Left colon (tissue), 2 donors: ENCODE results near the gene ZMIZ1. TPM values are rescaled to one million over a fixed set of nuclear protein-coding genes. Genes with fewer than 3 reads are reported as not detected.

Experiments used
- ATAC-seq: fragments of 200-7000 bp; cut with Tn5 transposase; one replicate; pipeline ENCODE4 v1.9.1; 2020; ENCODE audit warnings: mild to moderate bottlenecking, moderate library complexity
- DNase-seq, 2 donors: peaks; one replicate each; pipeline ENCODE4 v3.0.0-alpha.2; 2020
- intact Hi-C, 2 donors: fragments of 100-400 bp; cut with DNase I in 1 of 2; cut with micrococcal nuclease in 1 of 2; formaldehyde crosslinking; loops; one replicate each; pipeline versions ENCODE4 v1.11.2 to v1.14.0; 2022; cut with DNase I, micrococcal nuclease
- total RNA-seq, 2 donors: library from RNA; stranded (reverse); fragmentation: NEBNext Ultra II Directional; extraction: Animal tissue kit (Norgen Biotek cat#: 25700); gene quantifications; one replicate each; pipeline ENCODE4 v1.2.1, GENCODE V29; 2021
- donor health status: DM: no; HTN: no; CAD: no.
- donor health status: DM: yes; HTN: yes; CAD: no.

The ZMIZ1 gene
- total RNA-seq, 2 donors from 2014 or later = 50.7 to 63.9 TPM

DNA sequence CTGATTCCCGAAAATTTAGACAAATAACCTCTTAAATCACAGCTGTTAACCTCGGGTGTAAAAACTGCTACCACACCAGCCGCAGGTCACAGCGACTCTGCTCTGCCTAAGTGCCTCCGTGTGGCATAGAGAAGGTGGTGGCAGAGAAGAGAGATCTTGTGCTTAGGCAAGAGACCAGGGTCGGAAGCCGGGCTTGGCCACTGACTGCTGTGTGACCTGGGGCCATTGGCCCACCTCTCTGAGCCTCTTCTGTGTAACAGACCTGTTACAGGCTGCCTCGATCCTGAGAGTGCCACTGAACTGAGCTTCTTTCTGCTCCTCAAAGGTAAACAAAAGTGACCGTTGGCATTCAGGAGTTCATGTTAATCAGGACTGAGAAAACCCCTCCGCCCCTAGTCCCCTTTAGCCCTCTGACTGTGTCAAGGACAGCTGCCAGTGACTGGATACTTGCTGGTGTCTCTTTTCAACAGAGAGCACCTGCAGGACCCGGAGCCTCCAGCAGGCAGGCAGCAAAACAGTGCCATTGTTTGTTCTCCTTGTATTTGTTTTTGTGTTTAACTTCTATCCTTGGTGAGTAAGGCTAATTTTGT, 36.5 kb downstream of the ZMIZ1 start:
- ATAC-seq = no peak
- no peak for DNase-seq
- intact Hi-C loops = no loop called here

DNA sequence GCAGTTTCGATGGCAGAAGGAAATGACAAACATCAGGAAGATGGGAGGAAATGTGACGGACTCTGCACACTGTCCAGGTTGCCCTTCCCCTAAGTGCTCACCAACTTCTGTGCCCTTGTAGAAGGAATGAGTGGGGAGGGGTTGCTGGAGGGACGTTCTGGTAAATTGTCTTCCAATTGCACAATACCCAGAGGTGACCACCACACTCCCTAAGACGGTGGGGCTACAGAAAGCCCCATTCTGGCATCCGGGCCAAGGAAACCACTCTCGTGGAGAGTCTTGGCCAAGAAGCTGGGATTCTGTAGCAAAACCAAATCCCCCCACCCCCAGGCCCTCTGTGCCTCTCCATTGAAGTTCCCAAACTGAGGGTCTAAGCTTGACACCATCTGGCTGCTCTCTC, 37.1 kb downstream of the ZMIZ1 start:
- ATAC-seq (no peak), DNase-seq (no peak)
- intact Hi-C loops = no loop called here

DNA sequence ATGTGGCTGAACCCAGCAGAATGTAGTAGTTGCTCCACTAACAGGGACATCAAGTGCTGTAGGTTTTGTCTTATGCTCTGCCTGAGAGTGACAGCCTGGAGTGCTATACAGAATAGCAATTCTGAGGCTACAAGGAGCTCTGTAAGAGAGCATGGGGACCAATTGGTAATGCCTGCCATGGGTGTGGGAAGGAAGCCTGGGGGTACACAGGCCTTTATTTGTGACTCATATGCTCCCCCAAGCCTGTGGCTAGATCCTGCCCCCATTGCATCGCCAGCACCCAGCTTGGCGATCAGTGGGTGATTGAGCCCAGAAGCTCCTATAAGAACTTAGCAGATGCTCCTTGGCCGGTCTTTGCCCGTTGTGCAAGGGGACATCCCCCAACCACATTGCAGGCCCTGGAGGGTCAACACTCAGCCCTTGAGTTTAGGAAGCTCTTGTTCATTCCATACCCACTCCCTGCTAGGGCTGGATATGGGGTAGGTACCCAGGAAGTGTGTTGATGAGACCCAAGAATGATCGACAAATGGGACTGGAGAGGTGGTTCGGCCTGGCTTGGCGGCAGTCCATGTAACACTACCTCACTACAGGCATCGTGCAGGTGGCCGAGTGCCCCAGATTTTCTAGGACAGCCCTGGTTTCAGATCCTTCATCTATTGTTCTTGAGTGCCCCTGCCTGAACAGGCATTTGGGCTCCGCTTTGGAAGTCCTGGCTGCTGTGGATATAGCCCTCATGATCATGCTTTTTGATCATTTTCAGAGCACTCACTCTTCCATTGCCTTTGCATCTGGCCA, 37.7 kb downstream of the ZMIZ1 start:
- ATAC-seq (no peak), DNase-seq (no peak)
- intact Hi-C loops = no loop called here

DNA sequence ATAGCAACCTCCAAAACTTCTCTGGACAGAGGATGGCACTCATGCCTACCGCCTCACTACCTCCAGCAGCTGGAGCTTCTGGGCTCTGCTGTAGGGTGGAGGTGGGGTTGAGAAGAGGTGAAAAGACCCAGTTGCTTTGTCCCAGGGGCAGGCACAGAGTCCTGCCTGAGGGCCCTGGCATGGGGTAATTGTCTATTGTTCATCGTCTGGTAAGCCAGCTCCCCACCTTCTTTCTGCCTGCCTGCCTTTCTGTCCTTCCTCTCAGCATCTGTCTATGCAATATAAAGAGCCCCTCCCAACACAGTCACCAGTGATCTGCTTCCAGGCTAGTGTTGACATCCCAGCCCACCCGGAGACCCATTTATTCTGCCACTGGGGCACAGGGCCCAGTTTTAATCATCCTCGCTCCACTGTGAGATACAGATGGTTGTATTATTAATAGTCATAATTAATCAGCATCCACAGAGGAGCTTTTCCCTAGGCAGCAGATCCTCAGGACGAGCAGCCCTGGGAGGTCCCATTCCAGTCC, 39.0 kb downstream of the ZMIZ1 start:
- DNase-seq (no peak), ATAC-seq (no peak)
- intact Hi-C loops = no loop called here

DNA sequence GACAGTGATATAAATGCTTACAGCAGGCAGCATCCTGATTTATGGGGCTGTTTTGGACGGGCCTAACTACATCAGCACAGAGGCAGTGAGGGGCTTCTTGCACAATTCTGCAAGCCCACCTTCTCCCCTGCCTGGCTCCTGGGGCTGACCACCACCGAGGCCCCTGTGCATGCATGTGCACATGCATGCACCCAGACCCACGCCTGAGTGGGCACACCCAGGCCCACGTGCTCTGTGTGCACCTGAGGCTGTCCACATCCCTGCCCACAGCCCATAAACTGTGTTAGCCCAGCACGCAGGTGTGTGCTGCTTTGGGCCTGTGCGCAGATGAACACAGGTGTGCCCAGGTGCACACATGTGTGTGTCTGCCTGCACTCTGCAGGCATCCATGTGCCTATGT, 40.0 kb downstream of the ZMIZ1 start:
- ATAC-seq (peak; percentile 11), DNase-seq (no peak)
- intact Hi-C loops = no loop called here

DNA sequence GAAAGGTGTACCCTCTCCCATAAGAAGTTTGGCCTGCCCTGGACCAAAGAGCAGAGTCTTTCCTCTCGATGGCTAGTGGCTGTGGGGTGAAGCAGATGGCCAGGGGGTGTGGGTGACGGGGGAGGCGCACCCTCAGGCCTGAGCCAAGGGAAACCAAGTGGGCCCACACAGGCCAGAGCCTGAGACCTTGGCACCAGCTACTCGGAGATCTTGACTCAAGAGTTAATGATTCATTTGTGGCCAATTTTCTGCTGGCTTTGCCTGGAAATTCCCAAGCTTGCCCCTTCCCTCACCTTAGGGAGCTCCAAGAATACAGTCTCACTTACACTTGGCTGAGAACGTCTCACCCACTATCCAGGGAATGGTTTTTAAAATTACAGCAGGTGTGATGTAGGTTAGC, 42.7 kb downstream of the ZMIZ1 start:
- ATAC-seq (peak; percentile 40), DNase-seq (no peak)
- intact Hi-C loops = no loop called here

DNA sequence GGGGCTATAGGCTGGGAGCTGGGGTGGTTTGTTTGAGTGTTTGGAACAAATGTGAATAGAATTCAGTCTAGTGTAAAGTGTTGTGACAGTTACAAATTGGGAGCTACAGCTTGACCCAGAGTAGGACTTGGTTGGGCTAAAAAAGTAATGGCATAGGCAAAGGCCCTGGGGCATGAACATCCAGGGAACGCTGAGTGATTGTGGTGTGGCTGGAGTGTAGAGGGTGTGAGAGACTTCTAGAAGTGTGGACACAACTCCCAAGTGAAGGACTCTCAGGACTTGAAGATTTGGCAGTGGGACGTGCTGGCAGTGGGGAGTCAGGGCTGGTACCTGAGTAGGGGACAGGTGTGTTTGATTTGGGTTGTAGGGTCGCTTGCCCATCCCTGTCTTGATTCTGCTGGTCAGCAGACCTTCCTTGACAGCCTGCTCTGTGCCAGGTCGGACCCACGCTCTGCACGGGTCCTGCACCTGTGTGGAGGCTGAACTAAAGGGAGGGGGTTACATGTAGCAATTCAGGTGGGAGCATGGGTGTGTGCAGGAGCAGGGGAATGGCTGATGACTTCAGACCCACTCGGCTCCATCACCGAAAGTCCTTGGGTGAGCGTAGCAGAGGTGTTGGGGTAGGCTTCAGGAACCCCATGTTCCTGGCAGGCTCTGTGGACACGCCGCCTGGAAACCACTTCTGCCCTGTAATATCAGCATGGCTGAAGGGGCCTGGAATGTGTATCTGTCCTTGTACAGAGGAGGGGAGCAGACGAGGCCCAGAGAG, 43.3 kb downstream of the ZMIZ1 start:
- ATAC-seq = no peak
- intact Hi-C loops = no loop called here
- DNase-seq = no peak

DNA sequence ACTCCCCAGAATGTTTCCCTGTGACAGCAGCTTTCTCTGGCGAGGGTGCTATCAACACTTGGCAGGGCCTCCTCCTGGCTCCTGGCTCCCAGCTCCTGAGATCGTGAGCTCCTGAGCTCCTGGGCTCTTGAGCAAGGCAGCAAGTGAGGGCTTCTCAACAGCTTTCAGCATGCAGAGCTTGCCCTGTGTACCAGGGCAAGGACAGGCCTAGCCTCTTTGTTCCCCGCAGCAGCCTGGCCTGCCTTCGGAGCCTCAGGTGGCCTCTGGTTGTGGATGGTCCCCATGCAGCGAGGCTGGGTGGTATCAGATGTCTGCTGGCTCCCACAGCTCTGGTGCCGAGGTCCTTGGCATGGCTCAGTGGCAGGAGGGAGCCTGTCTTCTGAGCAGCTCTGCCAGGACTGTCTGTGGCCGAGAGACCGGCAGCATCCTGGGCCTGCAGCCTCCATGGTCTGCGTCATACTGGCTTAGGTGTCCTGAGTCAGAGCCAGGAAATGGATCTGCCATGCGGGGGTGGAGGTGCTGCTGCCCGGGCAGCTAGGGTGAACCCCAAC, 44.2 kb downstream of the ZMIZ1 start:
- no peak for DNase-seq
- peak; percentile 12 for ATAC-seq
- intact Hi-C loops = no loop called here

DNA sequence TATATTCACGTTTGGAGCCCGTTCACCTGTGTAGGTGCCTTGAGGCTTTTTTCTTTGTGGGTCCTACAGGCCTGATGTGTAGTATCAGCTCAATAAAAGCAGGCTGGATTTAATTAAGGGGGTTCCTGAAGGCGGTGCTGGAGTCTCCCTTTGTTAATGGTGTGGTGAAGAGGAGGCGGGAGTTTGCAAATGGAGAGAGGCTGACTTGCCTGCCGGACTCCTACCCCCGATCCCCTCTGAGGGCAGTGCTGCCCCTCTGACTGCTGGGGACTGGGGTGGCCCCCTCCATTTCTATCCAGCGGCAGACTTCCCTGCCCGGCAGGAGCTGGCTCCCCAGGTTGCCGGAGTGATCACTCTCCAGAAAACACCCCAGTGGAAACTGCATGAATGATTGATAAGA, 45.1 kb downstream of the ZMIZ1 start:
- ATAC-seq (no peak), DNase-seq (no peak)
- intact Hi-C loops = no loop called here

DNA sequence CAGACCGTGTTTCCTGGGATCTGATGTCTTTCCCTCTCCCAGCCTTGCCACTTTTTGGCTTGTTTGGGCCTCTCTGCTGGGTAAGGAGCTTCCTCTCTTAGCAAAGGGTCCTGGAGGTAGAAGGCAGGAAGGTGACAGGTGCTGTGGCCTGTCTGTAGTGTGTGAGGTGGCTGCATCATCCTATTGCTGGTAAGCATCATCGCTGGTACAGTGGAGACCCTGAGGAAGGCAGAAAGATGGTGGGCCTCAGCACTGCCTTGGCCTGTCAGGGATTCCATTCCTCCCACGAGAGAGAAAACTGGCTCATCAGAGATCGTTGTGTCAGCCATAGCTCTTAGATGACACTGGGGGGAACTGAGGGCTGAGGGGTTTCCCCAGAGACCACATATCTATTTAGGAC, 46.5 kb downstream of the ZMIZ1 start:
- intact Hi-C loops = no loop called here
- no peak for DNase-seq
- ATAC-seq = no peak

DNA sequence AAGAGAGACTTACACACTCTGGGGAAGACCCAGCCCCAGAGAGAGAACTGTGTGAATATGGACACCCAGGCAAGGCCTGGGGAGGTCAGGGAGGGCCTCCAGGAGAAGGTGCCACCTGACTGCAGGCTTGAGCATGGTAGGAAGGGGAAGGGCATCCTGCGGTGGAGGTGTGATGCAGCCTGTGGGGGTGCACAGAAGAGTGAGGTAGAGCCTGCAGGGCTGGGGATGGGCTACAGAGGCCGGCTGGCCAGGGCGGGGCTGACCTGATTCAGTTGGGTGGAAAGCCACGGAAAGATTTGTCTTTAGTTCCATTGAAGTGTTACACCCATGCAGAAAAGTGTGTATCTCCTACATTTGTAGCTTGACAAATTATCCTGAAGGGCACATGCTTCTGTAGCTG, 47.6 kb downstream of the ZMIZ1 start:
- ATAC-seq (no peak), DNase-seq (no peak)
- intact Hi-C loops = no loop called here

DNA sequence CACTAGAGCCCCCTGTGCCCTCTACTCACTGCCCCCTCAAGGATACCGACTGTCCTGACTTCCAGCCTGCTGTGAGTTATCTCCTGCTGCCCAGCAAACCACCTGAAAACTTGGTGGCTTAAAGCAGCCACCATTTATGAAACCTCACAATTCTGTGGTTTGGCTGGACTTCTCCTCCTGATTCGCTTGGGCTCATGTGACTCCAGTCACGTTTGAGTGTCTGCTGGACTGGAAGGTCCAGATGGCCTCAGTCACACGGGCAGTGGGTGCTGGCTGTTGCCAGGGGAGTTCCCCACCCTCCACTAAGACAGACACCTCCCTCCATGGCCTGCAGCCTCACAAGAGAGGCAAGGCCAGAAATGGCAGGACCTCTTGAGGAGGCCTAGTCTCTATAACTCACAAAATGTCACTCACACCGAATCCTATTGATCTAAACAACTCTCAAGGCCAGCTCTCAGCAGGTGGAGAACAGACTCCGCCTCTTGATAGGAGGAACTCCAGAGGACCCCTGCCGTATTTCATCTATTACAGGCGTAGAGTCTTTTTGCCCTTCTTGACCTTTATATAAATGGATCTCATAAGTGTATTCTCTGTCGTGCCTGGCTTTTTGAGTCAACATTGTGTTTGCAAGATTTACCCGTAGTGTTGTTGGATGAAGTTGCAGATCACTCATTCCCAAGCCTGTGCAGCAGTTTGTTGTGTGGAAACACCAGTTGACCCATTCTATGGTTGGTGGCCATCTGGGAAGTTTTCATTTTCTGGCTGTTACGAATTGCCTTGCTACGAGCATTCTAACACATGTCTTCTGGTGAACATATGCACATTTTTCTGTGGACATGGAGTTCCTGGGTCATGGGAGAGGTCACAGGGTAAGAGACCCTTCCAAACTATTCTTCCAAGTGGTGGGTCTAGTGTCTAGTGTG, 48.3 kb downstream of the ZMIZ1 start:
- ATAC-seq = peak; percentile 26
- DNase-seq = peak; percentile 53 to 76
- intact Hi-C loops = no loop called here

DNA sequence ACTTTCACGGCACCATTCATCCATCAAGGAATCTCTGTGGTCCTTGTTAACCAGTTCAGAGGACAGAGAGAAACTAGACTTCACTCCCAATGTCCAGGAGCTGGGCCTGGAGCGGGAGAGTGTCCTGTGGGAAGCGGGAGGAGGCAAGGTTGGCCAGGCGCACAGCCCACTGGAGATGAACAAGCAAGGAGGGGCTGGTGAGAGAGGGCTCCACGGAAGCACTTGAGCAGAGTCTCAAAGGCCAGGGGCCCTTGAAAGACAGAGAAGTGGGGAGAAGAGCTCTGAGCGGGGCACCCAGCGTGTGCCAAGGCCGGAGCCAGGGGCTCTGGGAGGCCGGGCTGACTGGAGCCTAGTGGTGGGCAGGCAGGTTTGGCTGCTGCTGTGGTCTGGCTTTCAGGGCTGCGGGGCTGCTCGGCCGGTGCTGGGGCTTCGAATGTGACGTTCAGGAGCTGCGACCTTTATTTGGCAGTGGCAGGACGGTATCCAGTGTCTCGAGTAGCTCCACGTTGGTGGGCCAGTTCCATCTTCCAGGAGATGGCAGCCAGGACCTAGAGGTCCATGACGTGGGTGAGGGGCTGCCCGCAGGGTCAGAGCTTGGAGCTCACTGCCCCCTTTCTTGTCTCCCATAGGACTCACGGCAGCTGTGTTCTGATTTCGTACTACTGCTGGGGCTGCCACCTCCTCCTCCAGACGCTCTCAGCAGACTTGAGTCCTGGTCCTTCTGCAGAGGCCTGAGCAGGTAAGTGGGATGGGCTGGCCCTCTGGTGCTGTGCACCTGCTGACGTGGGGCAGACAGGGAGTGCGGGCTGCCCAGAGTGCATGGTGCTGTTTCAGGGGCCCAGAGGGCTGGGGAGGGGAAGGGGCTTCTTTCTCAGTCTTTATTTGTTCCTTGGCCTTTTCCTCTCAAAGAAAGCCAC, 49.8 kb downstream of the ZMIZ1 start:
- DNase-seq = no peak
- intact Hi-C loops = no loop called here
- no peak for ATAC-seq

DNA sequence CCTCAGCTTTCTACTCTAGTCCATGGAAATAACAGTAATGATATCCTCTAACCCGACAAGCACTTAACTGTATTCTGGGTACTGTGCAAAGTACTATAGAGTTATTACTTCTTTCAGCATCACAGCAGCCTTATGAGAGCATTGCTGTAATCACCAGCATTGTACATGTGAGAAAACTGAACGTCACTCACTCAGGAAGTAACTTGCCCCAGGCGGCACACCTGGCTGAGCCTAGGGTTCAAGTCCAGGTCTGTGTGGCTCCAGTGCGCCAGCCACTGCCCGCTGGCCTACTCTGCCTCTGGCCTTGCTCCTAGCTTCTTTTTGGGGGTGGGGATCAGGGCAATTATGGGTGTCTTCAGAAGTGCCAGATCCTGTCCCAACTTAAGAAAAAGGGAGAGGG, 50.5 kb downstream of the ZMIZ1 start:
- intact Hi-C loops = no loop called here
- DNase-seq (no peak), ATAC-seq (no peak)

DNA sequence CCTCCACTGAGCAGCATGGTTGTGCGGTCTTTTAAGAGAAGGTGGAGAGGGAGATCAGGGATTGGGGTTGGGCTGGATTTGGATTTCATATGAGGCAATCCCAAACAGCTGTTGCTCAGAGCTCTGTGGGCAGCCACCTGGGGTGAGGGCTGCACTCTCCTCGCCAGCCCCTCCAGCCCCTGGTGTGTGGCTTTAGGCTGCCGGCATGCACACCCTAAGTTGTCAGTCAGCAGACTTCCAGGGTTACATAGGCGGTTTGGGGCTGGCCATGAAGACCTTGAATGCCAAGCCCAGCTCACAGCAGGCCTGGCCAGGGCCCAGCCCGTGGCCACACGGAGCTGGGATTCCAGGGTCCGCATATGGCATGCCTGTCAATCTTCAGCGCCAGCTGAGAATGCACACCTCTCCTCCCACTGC, 54.8 kb downstream of the ZMIZ1 start:
- DNase-seq = no peak
- ATAC-seq = no peak
- intact Hi-C loops = no loop called here

DNA sequence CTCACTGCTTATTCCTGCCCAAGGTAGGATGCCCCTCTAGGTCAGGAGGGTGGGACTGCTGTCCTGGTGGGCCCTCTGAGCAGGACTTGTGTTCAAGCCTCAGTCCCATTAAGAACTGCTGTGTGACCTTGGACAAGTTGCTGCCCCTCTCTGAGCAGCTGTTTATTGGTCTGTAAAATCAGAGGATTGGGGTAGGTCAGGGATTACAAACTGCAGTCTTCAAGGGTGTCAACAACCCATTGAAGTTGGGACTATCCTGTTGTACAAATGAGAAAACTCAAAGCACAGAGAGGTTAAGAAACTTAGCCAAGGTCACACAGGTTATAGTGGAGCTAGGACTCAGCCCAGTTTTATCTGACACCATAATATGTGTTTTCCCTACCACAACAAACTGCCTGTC, 55.3 kb downstream of the ZMIZ1 start:
- ATAC-seq (no peak), DNase-seq (no peak)
- intact Hi-C loops = no loop called here

DNA sequence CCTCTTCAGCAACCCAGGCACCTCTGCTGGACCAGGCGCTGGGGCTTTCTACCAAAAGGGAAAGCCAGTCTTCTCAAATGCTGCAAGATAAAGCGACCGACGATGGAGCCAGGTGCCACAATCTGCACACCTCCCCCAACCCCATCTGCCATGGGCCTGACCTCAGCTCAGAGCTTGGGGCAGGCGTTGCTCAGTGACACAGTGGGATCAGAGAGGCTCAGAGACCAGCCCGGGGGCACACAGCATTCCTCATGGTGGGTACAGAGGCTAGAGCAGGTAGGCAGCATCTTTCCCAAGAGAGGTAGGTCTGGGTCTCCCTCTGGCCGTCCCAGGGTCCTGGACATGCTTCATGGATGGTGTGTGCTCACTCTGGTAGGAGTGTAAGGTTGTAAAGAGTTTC, 56.3 kb downstream of the ZMIZ1 start:
- intact Hi-C loops = no loop called here
- DNase-seq (no peak), ATAC-seq (no peak)
